GM18868 (cell line): Measurements from ENCODE around the gene RHOU.

Source experiments
- ATAC-seq: cut with Tn5 transposase; IDR thresholded peaks from one replicate; pipeline ENCODE4 v1.9.1; 2021; ENCODE audit warnings: mild to moderate bottlenecking, moderate library complexity; ENCODE audit not compliant: unreplicated experiment

The RHOU gene

DNA sequence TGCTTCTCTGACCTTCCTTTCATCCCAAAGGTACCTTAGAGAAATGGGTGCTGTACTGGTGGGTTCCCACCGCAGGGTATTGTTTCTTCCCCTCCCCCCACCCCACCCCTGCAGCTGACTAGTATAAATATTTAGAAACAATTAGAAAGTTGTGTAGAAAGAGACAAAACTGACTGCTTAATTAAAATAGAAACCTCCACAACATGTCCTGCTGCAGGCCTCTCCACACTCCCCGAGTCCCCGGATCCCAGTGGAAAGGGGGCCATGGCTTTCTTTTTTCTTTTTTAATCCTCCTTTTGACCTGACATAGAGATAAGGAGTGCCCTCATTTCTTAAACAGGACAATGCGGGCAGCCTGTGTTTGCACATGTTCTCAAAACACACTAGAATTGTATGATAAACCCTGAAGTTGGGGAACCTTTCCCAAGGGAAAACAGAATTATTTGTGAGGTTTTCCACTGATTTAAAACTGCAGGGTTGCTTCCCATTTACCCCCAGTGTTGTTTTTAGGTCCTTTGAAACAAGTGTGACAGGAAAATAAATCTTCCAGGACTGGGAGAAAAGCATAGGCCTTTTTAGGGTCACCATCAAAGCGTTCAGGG is 1.7 kb downstream of the RHOU start:
- ATAC-seq = no peak

DNA sequence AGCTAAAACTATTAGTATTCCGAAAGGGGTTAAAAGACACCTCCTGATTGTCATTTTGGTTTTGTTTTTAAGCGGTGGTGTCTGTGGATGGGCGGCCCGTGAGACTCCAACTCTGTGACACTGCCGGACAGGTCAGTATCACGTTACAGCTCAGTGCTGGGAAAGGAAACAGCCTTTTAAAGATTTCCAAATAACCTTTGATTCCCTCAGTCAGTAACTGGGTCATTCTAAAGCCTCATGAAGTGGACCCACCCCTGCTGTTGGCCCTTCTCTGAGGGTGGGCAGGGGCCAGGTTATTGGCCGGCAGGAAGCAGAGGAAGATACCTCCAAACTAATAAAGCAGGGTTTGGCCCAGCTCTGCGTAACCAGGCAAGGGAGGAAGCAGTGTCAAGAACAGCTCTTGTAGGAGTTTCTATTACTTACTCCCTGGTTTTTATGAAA is 2.3 kb downstream of the RHOU start:
- no peak for ATAC-seq

DNA sequence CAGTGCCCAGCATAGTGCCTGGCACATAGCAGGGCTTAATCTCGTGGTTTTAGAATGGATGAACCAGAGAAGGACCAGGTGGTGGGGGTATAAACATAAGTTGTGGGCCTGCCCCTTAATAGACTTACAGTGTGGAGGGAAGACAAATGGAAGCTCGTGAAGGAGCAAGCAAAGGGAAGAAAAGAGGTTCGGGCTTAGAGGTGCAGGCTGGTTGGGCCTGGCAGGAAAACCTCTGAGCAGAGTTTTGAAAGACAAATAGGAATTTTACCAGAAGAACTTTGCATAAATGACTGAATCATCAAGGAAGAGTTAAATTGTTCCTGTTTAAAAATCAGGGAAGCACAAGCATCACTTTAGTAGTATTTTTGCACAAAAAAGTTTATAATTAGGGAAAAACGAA is 4.5 kb downstream of the RHOU start:
- no peak for ATAC-seq

DNA sequence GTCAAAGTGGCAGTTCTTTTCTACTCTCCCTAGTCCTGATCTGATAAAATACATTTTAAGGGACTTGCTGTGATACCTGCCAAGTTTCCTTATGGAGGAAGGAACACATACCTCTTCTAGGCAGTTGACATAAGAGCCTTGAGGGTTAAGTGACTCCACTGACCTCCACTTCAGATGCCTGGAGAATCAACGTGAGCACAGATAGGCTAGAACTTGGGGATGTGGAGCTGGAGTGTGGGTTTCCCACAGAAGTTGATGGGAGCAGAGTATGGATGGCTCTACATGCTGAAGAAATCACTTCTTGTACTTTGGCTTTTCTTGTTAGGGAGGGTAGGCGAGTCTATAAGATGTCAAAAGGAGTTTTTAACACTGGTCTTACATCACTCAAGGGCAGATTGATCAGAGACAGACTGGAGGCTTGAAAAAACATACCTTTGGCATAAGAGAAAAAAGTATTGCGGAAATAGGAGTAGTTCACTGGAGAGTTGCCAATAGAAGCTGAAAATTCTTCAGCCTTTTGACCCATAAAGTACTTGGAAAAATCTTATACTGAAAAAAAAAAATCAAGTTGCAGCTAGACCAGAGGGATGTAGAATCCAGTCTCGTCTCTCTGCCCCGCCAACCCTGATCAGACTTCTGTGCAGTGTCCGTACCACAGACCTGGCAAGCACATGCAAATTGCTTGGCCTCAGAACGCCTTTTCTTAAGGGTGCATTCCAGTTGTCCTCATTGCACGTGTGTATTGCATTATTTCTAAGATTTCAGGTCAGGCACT is 5.5 kb downstream of the RHOU start:
- no peak for ATAC-seq

DNA sequence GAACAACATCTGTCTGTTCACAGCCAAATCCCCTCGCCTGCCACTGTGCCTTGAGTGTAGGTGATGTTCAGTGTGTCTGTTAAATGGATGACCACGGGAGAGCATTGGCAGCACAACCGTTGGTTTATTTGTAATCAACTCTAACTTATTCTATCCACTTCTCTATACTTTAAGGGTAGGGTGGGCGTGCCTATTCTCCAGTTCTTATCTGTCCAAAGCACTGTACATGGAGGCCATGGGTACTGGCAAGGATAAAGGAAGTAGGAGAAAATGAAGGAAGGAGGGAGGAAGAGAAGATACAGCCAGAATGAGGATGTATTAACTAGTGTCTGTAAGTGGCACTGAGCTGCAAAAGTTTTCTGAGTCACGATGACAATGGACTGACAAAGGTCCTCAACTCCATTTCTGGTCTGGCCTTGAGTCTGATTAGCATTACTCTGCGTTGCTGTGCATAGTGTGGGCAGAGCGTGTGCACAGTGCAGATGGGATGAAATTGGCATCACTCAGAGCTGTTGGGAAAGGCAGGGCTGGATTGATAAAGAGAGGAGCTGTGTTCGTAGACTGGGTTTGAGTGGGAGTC is 7.1 kb downstream of the RHOU start:
- ATAC-seq = no peak

DNA sequence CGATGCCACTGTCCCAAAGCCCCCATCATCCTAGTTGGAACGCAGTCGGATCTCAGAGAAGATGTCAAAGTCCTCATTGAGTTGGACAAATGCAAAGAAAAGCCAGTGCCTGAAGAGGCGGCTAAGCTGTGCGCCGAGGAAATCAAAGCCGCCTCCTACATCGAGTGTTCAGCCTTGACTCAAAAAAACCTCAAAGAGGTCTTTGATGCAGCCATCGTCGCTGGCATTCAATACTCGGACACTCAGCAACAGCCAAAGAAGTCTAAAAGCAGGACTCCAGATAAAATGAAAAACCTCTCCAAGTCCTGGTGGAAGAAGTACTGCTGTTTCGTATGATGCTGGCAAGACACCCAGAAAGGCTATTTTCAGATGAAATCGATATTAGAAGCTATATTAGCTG is 8.1 kb downstream of the RHOU start:
- no peak for ATAC-seq

DNA sequence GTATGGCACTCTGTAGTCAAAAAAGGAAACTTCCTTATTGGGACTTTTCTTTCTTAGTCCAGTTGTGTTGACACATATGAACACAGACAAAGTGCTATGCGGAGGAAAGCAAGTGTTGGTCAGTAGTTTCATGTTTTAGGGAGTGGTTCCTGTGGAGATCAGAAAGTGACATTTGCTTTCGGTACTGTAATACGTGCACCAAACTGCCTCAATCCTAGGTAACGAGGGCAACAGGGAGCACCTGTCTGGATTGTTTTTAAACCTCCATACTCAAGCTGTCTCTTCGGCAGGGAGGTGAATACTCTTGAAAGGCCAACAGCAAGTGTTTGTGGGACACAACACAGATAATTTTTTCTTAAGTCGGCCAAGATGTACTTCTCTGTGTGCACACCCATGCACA is 9.1 kb downstream of the RHOU start:
- no peak for ATAC-seq

DNA sequence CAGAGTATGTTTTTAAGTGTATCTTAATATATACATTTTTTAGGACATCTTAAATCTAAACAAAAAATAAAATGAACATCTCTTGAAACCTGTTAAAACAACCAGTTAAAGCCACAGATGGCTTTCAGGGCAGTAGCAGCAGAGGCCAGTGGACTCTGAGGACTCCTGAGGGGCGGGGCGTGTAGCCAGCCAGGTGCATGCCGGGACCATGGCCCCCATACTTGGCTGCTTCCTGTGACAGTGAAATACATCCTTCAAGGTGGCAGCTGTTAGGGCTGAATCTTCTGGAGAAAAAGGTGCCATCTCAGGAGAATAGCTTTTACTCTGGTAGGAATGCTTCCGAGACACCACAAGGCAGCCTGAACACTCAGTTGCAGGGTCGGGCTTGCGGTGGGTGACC is 9.6 kb downstream of the RHOU start:
- no peak for ATAC-seq

DNA sequence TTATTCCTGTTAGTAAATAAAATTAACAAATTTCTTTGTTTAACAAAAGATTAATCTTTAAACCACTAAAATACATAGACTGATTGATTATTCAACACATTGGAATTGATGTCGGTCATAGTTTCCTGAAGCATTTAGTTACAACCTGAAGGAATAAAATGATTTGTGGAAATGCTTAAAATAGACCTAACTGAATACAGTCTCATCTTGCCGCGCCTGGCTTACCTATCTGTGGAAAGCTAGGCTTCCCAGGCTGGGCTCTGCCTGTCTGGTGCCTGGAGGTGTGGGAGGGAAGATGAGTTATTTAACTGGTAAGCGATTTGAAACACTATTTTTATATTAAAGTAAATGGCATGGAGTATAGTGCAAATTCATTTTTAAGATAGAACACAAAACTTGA is 10.2 kb downstream of the RHOU start:
- ATAC-seq = no peak

DNA sequence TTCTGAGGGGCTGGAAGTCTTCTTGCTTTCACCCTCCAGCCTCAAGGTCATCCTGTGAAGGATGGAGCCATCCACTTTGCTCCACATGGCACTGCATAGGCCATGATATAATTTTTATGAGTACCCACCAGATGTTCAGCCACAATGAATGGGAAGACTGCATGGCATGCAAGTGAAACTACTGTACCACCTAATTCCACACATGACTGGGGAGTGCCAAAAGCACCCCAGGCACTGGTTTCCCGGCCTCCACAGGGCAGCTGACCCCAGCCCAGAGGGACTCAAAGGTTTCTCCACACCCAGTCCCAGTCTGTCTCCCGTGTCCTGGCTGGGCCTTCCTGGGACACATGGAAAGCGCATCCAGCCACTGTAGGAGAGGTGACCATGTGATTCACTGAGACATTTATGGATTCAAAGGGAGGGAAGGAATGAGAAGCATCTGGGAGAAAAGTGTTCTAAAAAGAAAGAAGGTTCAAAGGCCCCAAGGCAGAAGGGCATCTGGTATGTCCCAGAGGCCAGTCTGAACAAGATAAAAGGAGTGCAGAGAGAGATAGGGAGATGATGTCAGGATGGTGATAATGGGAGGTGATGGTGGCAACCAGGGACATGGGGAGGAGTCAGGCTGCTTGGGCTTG is 12.1 kb downstream of the RHOU start:
- no peak for ATAC-seq

DNA sequence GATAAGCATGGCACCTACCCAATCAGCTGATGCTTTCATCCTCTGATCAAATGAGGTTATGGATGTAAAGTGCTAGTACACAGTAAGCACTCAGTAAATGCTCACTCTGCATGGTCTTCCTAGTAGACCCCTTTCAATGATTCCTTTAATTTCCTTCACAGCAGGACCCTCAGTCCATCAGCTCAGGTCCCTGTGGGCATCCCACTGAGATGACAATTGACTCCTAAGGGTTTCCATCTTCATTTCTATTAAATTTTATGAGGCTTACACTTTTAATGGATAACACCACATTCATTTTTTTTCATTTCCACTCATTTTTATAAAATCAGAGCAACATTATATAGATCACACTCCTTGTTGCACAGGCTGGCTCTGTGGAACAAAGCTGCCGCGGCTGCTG is 12.8 kb downstream of the RHOU start:
- ATAC-seq = no peak

DNA sequence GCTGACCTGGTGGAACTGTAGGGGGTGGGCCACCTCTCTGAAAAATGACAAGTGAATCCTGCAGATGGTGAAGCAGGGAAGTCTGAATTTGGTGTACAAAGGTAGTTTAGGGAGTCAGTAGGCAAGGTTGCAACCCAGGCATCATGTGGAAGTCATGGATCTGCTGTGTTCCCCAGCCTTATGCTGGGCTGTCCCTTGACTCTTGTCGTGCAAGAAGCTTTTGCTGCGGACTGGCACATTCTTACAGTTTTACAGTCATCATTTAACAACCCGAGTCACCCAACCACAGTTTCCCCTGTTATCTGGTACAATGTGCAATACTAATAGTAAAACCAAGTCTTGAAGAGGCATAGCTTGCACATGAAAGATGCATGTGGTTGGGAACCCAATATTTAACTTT is 13.2 kb downstream of the RHOU start:
- ATAC-seq = no peak

DNA sequence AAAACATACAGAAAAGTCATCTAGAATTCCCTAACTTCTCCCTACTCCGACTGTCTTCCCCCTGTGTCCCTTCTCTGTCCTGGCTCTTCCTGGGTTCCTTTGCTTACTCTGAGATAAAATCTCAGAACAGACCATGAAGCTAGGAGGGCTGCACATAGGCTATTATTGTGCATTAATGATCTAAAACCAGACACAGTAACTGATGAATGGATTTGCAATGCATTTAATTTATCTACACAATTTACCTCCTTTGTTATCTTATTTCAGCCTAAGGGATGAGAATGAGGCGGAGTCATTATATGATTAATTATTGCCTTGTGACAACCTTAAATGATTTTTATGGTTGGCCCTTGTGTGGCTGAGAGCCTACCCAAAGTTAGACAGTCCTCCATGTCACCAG is 14.5 kb downstream of the RHOU start:
- no peak for ATAC-seq

DNA sequence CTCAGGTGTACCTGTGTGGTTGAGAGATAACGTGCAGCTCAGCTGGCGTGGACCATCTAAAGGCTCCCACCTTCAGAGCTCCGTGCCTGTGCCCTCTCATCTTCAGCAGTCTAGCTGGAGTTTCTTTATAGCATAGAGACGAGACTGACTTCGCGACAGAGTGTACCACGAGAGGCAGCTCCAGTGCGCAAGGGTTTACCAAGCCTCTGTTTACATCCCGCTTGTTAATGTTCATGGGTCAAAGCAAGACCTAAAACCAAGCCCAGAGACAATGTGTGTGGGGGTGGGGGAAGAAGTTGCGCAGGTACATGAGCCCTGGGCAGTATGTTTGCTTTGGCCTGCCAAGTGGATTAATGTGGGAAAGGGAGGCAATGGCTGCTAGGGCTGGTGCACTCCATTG is 15.6 kb downstream of the RHOU start:
- ATAC-seq = no peak

DNA sequence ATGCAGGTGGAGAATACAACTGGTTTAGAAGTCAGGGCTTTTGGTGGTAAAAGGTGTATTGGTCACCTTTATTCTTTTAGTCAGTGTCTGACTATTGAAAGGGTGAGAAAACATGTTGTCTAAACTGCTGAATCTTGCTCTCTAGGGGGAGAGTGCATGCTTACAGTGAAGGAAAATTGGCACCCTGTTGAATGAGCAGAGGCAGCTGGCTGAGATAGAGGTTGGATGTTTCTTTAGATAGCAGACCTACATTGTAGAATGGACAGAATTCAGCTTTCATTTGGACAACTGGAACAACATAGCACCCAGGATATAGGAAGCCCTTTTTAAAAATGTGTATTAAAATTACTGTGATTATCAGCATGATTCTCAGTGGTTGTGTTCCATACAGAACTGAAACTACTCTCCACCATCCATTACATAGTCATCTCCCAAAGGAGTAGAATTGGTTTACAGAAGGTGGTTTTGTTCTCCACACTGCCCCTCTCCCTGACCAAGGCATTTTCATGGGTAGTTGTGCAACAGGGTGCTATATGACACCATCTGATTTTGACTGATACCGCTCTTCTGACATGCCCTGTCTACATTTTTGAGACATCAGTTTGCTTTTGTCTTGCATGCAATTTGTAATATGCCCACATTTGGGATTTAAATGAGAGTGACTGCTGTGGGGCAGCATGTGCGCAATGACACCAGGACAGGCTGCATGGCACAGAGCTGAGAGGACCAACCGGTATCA is 16.2 kb downstream of the RHOU start:
- ATAC-seq = no peak

DNA sequence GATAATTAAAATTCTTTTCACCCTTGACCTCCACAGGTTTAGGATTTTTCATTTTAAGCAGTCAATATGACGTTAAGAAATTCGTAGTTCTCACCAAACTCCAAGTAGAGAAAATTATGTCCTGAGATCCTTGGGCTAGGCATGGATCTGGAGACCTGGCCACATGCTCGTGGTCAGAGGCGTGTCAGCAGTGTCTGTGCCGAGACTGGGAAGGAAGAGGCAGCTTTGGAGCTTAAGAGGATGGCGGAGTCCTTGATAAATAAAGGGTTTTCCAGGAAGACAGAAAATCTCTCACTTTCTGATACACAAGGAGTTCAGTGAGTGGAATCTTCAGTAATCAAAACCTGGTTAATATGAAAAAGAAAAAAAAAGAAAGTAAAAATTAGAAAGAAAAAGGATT is 17.0 kb downstream of the RHOU start:
- no peak for ATAC-seq

DNA sequence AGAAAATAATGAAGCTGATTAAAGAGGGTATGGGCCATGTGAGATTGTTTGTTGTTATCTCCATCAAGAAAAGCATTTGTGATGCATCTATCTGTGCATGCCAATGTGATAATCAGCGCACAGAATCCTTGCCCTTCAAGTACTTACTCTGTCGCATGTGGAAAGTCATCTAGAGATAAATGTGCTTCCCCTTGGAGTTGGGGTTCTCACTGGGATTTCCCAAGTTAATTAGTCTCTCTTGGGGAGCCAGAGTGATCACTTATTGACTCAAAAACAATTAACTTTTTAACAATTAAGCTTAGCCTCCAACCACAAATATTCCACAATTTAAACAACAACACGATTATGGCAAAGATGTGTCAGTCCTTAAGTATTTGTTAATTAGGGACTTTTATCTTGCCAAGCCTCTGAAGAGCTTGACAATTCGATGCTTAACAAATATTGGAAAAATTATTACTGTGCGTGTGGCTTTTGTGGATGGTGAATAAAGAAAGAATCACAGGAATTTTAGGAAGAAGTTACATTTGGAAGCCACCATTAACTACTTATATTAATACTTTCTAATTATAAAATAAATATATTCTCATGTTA is 17.5 kb downstream of the RHOU start:
- ATAC-seq = no peak

DNA sequence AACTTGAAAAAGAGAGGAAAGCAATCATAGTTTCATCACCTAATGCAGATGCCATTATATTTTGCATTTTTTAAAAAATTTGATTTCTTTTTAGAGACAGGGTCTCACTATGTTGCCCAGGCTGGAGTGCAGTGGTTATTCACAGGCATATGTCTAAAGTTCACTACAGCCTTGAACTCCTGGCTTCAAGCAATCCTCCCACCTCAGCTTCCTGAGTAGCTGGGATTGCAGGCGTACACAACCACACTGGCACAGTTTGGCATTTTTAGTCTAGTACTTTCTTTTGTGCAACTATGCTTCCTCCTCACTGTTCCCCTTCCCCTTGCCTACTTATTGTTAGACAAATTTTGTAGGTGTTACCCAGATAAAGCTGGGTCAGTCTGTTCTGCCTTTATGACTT is 18.0 kb downstream of the RHOU start:
- no peak for ATAC-seq

DNA sequence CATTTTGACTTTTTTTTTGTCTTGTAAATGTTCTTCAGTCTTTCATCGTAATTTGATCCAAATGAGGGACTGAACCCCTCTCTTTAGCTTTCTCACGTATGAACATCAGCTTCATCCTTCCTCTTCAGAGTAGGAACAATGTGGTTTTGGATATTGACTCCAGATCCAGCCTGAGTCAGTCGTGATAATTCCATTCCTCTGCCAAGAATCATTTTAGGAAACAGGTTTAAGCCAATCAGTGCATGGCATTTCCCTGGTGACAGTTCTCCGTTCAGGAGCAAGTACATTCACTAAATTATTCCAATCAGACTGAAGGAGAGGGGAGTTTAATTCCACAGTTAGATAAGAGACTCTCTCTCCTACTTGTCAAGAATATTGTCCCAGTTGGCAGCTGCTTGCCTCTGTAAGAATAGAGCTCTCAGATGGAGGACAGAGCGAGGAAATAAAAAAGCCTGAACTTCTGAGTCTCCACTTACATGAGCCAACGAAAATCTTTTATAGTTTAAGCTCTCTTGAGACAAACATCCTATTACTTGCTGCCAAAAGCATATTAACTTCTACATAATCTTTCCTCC is 18.6 kb downstream of the RHOU start:
- ATAC-seq = no peak

DNA sequence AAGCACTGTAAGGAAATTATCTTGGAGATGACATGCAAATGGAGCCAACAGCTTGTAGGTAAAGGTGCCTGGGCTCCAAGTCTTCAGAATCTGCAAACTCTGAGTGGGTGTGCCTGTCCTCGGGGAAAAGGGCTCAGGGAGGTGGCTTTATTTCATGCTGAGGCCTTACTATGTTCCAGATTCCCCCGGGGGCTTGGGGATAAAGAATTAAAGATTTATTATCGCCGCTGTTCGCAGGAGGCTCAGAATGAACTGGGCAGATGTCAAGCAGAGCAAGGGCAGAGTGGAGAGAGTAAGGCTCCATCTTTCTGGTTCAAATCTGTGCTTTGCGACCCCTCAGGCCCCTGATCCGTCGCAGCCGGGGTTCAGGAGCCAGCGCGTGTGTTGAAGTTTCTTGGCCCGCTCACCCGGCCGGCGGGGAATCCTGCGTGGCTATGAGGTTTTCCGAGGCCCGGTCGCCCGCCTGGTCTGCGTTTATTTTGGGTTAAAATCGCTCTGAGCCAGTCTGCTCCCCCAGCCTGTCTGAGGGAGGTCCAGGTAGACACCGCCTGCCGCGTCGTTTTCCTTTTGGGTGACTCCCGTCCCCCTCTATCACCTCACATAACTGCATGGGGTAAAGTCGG is 19.5 kb downstream of the RHOU start:
- no peak for ATAC-seq
